Uterus (tissue), 4 donors: Measurements from ENCODE around the gene CIDEB. TPM values are rescaled to one million over a fixed set of nuclear protein-coding genes. Genes with fewer than 3 reads are reported as not detected.

Source experiments
- DNase-seq, 2 donors: peaks; one replicate each; pipeline ENCODE4 v3.0.0-alpha.2; 2019 to 2020
- H3K27ac ChIP-seq, 2 donors: fragments of 200-600 bp; sonication (generic); 1 replicate in 1 of 2; 2 replicates in 1 of 2; pipeline ENCODE4 v1.5.1; 2016 to 2018
- H3K27me3 ChIP-seq, 2 donors: fragments of 200-600 bp; sonication (generic); one replicate each; pipeline ENCODE4 v1.5.1; 2018 to 2019; ENCODE audit warnings: control low read depth in 1 of 2
- H3K36me3 ChIP-seq, 2 donors: fragments of 200-600 bp; sonication (generic); one replicate each; pipeline ENCODE4 v1.5.1; 2019; ENCODE audit warnings: control low read depth in 1 of 2
- H3K4me1 ChIP-seq, 2 donors: fragments of 200-600 bp; sonication (generic); one replicate each; pipeline ENCODE4 v1.5.1; 2018 to 2019; ENCODE audit warnings: control low read depth in 1 of 2
- H3K4me3 ChIP-seq, 2 donors: fragments of 200-600 bp; sonication (generic); 1 replicate in 1 of 2; 2 replicates in 1 of 2; pipeline ENCODE4 v1.5.1; 2018 to 2019; ENCODE audit warnings: mild to moderate bottlenecking in 1 of 2
- H3K9me3 ChIP-seq, 2 donors: fragments of 200-600 bp; sonication (generic); one replicate each; pipeline ENCODE4 v1.5.1; 2019; ENCODE audit warnings: control low read depth in 1 of 2
- POLR2A ChIP-seq, 2 donors: fragments of 450-650 bp; IDR thresholded peaks; one replicate each; pipeline ENCODE4 v1.6.1; 2016; ENCODE audit warnings: antibody characterized with exemption in 2 of 2, mild to moderate bottlenecking in 1 of 2, moderate library complexity in 1 of 2
- intact Hi-C: fragments of 100-400 bp; cut with DNase I; formaldehyde crosslinking; loops from one replicate; pipeline ENCODE4 v1.15.1; 2023; ENCODE audit warnings: low total_unique reads
- total RNA-seq, 4 donors: library from RNA; depleted of rRNA in 3 of 4; stranded (reverse); fragments of >200 nt in 3 of 4; gene quantifications; one replicate each; pipeline versions ENCODE4 v1.1.0 to v1.2.4, GENCODE V29; 2014 to 2023
- TF ChIP-seq, protein P1 (sequence below), 4 experiments: fragments of 200-600 bp in 2 of 4; fragments of 450-650 bp in 2 of 4; sonication (generic) in 2 of 4; IDR thresholded peaks; one replicate each; pipeline ENCODE4 v1.5.1; 2016 to 2019; ENCODE audit warnings: antibody characterized with exemption in 4 of 4, mild to moderate bottlenecking in 2 of 4, moderate library complexity in 1 of 4
- donor health status: DM: yes; HTN: yes; CAD: no.

The CIDEB gene
- total RNA-seq, 4 donors from 2014 or later: 1.3 to 25.5 (median 14.1) TPM

GRCh38 chr14:24260026-24260779 lies 47.6 kb downstream of the CIDEB start:
- no peak overlapping the region for H3K4me3 ChIP-seq
- H3K27ac ChIP-seq: no peak overlapping the region
- no peak for DNase-seq
- no peaks in the 10 kb centered on the region for H3K36me3 ChIP-seq
- H3K4me1 ChIP-seq: no peaks in the 10 kb centered on the region
- no peaks in the 10 kb centered on the region for H3K9me3 ChIP-seq
- intact Hi-C loops: no loop called here
- TF ChIP-seq, protein P1, sequence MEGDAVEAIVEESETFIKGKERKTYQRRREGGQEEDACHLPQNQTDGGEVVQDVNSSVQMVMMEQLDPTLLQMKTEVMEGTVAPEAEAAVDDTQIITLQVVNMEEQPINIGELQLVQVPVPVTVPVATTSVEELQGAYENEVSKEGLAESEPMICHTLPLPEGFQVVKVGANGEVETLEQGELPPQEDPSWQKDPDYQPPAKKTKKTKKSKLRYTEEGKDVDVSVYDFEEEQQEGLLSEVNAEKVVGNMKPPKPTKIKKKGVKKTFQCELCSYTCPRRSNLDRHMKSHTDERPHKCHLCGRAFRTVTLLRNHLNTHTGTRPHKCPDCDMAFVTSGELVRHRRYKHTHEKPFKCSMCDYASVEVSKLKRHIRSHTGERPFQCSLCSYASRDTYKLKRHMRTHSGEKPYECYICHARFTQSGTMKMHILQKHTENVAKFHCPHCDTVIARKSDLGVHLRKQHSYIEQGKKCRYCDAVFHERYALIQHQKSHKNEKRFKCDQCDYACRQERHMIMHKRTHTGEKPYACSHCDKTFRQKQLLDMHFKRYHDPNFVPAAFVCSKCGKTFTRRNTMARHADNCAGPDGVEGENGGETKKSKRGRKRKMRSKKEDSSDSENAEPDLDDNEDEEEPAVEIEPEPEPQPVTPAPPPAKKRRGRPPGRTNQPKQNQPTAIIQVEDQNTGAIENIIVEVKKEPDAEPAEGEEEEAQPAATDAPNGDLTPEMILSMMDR (IDR thresholded peaks at IDR 0.05): no peak
- TF ChIP-seq POLR2A (IDR thresholded peaks at IDR 0.05): no peak
- H3K27me3 ChIP-seq: no peaks in the 10 kb centered on the region

- DNase-seq: no peak
- H3K27ac ChIP-seq: no peak overlapping the region
- no peak overlapping the region for H3K4me3 ChIP-seq
- TF ChIP-seq, protein P1 (IDR thresholded peaks at IDR 0.05): no peak
- intact Hi-C loops: no loop called here
- H3K4me1 ChIP-seq: no peaks in the 10 kb centered on the region
- H3K9me3 ChIP-seq: no peaks in the 10 kb centered on the region
- H3K36me3 ChIP-seq: no peaks in the 10 kb centered on the region
- H3K27me3 ChIP-seq: no peaks in the 10 kb centered on the region
These were observed 48.3 kb downstream of the CIDEB start for GRCh38 chr14:24259282-24260025.

- Histone ChIP-seq H3K9me3 (no peaks in the 10 kb centered on the region), H3K4me1 (no peaks in the 10 kb centered on the region), H3K27ac (no peak overlapping the region), H3K36me3 (no peaks in the 10 kb centered on the region), H3K27me3 (no peaks in the 10 kb centered on the region), H3K4me3 (no peak overlapping the region)
- DNase-seq: no peak
- intact Hi-C loops: no loop called here
- TF ChIP-seq, protein P1 (IDR thresholded peaks at IDR 0.05): no peak
- no peak for TF ChIP-seq POLR2A (IDR thresholded peaks at IDR 0.05)
These were observed 49.1 kb downstream of the CIDEB start for GRCh38 chr14:24258548-24259265.

DNA sequence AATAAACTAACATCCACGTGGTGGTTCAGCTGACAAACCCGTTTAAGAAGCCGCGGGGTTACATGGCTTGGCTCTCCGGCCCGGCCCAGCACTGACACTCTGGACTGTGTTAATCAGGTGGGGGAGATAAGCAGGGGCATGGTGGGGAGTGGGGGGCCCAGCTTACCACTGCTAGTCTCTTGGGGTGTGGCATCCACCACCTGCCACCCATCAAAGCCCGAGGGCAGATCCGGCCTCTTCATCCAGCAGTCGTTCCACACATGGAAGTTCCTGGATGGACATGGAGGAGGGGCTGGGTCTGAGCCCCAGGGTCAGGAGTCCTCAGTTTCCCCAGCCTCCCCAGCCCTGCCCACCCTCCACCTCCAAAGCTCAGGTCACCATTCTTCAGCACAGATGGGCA lies 49.7 kb downstream of the CIDEB start:
- intact Hi-C loops: no loop called here
- no peak overlapping the region for H3K27ac ChIP-seq
- DNase-seq: no peak
- no peaks in the 10 kb centered on the region for H3K27me3 ChIP-seq
- H3K4me1 ChIP-seq: no peaks in the 10 kb centered on the region
- H3K9me3 ChIP-seq: no peaks in the 10 kb centered on the region
- no peak for TF ChIP-seq POLR2A (IDR thresholded peaks at IDR 0.05)
- TF ChIP-seq, protein P1 (IDR thresholded peaks at IDR 0.05): no peak
- no peaks in the 10 kb centered on the region for H3K36me3 ChIP-seq
- H3K4me3 ChIP-seq: no peak overlapping the region

- no peaks in the 10 kb centered on the region for H3K36me3 ChIP-seq
- no peak for DNase-seq
- intact Hi-C loops: no loop called here
These were observed 50.8 kb downstream of the CIDEB start for GRCh38 chr14:24256960-24257359.

More at GRCh38 chr14:24256960-24257359, 50.8 kb downstream of the CIDEB start:
- no peak overlapping the region for H3K27ac ChIP-seq
- H3K4me3 ChIP-seq: no peak overlapping the region
- no peaks in the 10 kb centered on the region for H3K27me3 ChIP-seq
- TF ChIP-seq POLR2A (IDR thresholded peaks at IDR 0.05): no peak
- TF ChIP-seq, protein P1 (IDR thresholded peaks at IDR 0.05): no peak
- H3K4me1 ChIP-seq: no peaks in the 10 kb centered on the region
- H3K9me3 ChIP-seq: no peaks in the 10 kb centered on the region
